Astrocyte (in vitro differentiated cells and primary cell): ENCODE measurements around the gene CTNND2.

ENCODE experiments used
- CTCF ChIP-seq: IDR thresholded peaks from 2 replicates; pipeline ENCODE4 v1.5.1; 2011; ENCODE audit warnings: low read depth, mild to moderate bottlenecking, inconsistent platforms, low read length, moderate library complexity; ENCODE audit not compliant: insufficient read depth
- EZH2 ChIP-seq: IDR thresholded peaks from 2 replicates; pipeline ENCODE4 v1.6.1; 2012; ENCODE audit warnings: mild to moderate bottlenecking, low read length, inconsistent platforms; ENCODE audit not compliant: insufficient read depth

GRCh38 chr5:11620172-11620571 lies 284.1 kb downstream of the CTNND2 start:
- no peak for TF ChIP-seq EZH2
- no peak for TF ChIP-seq CTCF
